ENCODE results near the gene RAD21L1.
"Not testable (repeated sequence)": the region's sequence is repeated elsewhere in the genome, so short reads cannot be mapped to it uniquely, and the experiment has no call there.

GRCh38 chr20:1216527-1217427 lies 9.1 kb upstream of the RAD21L1 start:
- not testable (repeated sequence) for TF ChIP-seq CTCF (conservative IDR thresholded peaks at IDR 0.05 in 1 of 2, IDR thresholded peaks at IDR 0.05 in 1 of 2; ENCODE audit: low read depth in 1 of 2, low read length in 2 of 2); EZH2 (IDR thresholded peaks at IDR 0.05; ENCODE audit: low read length, missing control alignments)

Data from fibroblast of lung (primary cell).